Ecto neural progenitor cell (in vitro differentiated cells): ENCODE results near the gene DRG2.

Experiments used
- DNase-seq: peaks from one replicate; pipeline ENCODE4 v3.0.0-alpha.2; 2018; ENCODE audit warnings: low spot score

Gene DRG2, protein sequence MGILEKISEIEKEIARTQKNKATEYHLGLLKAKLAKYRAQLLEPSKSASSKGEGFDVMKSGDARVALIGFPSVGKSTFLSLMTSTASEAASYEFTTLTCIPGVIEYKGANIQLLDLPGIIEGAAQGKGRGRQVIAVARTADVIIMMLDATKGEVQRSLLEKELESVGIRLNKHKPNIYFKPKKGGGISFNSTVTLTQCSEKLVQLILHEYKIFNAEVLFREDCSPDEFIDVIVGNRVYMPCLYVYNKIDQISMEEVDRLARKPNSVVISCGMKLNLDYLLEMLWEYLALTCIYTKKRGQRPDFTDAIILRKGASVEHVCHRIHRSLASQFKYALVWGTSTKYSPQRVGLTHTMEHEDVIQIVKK

DNA sequence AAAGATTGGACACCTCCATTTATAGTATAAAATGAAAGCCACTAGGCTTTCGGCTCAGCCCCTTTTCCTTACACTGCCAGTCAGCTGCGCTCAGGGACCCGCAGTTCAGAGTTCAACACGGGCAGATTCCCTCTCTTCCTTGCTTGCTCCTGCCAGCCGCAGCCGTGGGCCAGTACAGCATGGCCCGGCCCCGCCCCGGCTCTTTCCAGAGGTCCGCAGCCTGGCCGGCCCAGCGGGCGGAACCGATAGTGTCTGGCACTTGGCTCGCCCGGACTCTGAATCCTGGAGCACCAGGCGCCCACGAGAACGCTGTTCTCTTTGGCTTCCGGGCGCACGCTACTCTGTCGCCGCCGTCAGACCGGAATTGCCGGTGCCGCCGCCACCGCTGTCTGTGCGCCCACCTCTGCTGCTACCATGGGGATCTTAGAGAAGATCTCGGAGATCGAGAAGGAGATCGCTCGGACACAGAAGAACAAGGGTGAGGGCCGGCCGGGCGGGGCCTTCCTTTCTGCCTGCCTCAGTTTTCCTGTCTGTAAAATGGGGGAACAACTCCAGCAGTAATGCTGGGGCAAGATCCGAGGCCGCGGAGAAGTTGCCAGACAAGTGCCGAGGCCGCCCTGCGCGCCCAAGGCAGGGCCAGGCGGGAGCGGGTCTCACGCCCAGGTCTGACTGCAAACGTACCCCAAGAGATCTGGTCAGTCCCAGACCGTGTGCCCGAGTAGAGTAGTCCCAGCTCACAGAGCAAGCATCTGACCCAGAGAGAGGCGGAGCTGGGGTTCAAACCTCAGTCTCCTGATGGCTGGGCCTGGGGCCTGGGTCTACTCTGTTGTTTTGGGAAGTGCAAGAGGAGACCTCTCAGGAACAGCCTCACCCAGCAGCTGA lies at the start of gene DRG2:
Gene DRG2 (plus strand): TSS at position 339 of the 882 bp plus-strand sequence. CDS start 76 bp downstream, at position 415.
- DNase-seq: peak; percentile 98

DNA sequence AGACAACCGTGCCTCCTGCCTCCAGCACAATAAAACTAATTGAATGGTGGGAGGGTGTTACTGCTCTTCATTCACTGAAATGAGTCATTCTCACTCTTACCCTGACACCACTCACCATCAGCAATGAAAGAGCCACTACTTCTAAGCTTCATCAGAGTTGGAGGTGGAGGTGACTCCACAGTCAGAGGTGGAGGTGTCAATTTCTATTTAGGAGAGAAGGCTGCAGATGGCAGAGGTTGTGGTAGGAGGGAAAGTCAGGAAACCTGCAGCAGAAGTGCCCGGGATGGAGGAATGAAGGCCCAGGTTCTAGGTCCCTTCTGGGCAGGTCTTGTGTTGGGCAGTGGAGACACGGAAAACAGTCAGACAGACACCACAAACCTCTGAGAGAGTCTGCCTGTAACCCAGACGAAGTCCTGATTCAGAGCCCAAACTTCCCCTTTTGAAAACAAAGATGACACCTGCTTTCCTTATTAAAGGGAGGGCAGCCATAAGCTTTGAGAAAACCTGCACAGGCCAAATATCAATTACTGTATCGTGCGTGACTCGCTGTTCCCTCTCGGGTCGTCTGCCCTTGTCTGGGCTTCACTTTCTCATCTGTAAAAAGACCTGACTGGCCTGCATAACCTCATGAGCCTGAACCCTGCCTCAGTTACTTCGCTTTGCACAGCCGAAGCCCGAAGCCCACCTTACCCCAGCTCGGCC lies 49.4 kb upstream of the DRG2 start:
- no peak for DNase-seq

DNA sequence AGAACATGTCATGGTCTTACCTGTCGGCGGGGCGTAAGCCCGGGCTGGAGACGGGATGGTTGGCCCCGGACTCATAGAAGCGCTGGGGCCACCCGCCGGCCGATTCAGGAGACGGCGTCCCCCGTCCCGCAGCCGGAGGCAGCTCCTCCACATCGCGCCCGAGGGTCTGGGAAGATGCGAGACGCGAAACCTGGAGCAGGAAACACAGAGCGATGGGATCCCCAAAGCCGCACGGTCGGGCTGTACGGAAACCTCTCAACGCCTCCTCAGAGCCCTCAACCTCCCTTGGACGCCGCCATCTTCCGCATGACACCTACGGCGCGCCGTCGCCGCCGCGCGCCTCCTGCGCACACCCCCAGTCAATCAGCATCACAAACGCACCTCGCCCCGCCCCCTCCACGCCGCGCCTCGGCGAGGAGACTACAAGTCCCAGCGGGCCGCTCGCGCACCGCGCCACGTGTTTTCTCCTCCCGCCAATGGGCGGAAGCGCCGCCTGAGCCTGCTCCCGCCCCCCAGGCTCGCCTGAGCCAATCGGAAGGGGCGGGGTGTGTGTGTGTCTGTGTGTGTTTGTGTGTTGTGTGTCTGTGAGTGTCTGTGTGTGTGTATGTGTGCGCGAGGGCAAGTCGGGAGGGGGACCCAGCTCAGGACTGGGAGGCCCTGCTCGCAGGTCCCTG lies 48.8 kb upstream of the DRG2 start, which contains the start of the genes ATPAF2 and GID4:
Gene ATPAF2 (minus strand): TSS at position 308 of the 674 bp plus-strand sequence. CDS start 155 bp downstream, at position 153.
Gene GID4 (plus strand): TSS at position 548 of the 674 bp plus-strand sequence. CDS start 57 bp downstream, at position 605.
- DNase-seq: peak; percentile 100

DNA sequence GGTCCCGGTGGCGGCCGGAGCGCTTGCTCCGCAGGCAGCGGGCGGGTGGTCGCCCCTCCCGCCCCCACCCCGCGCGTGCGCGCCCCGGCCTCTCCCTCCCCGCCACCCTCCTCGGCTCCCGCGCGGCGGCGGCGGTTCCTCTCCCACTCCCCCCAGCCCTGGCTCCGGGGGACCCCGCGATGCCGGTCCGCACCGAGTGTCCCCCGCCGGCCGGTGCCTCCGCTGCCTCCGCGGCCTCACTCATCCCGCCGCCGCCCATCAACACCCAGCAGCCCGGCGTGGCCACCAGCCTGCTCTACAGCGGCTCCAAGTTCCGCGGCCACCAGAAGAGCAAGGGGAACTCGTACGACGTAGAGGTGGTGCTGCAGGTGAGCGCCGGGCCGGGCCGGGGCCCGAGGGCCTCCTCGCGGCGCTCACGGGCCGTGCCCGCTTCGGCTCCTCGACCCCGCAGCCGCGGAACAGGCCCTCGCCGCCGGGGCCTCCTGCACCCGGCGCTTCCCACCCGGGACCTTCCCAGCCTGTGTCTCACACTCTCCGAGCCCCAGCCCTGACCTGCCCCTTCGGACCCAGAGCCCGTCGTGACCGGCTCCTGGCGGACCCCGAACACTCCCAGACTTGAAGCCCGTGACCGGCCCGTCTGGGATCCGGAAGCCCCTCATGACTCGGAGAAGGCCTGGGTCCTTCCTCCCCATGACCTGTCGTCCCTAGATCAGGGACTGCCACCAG lies 48.0 kb upstream of the DRG2 start:
- DNase-seq: peak; percentile 77

DNA sequence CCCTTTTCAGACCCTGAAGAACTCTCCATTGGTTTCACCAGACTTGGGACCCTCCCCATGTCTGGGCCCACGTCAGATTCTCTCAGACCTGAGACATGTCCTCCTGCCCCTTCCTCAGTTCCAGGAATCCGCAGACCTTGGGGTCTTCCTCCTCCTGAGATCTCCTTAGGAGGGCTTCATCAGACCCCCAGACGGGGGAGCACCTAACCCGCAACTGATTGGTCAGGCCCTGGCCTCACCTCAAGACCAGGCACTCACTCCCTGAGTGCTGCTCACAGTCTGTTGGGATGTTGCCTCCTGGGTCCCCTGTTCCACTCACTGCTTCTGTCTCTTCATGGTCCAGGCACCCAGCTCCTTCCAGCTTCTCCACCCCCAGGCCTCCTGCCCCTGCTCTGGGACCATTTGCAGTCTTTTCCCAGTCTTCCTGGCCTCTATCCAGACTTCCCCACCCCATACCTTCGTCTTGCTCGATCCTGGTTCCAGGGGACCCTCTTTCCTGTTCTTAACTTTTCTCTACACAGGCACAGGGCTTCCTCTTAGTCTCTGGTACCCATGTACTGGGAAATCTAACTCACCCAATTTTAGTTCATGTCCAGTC lies 47.4 kb upstream of the DRG2 start:
- no peak for DNase-seq

DNA sequence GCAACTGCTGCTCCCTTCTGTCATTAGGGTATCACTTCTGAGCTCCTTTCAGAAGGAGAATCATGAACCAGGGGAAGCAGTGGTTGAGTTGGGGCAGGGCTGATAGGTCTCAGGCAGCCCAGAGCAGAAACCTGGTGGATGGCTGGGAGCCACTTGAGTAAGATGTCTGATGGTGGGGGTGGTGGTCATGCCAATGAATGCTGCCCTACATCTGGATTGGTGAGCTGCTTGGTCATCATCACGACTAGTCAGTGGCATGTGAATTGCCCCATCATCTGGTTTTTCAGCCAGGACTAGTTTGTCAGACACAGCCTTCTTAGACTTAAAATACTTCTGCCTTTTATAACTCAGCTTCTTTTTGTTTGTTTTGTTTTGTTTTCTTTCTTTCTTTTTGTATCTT lies 46.0 kb upstream of the DRG2 start:
- no peak for DNase-seq

DNA sequence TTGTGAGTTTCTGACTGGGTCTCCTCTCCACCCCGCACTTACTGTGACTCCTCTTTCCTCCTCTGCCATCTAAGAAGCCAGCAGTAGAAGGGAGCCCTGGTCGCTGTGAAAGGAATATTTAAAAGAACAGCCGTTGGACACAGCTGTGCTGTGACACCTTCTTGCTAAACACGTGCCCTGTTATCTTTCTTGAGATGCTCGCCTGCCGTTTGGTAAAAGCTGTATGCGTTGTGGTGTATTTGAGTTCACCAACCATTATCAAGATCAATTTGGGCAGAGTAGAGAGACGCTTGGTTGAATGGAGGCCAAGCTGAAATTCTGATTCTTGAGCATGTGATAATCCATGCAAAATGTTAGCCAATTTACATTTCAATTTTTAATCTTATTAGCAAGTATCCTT lies 44.8 kb upstream of the DRG2 start:
- DNase-seq: no peak

DNA sequence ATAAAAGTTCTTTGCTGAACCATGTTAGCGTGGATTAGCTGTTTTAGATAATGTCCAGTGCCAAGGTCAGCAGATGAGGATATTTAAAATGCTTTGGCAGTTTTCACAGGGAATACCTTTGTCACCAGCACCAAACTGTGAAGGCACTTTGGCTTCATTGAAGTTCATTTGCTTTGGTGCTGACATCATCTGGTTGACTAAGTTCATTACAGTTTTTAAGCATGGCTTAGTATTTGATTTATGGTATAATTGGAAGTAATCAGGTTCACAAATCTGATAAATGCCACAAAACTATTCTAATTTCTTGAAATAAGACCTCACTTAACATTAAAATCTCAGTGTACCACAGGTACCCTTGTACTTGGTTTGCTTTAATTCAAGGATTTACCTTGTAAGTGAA lies 44.3 kb upstream of the DRG2 start:
- no peak for DNase-seq

DNA sequence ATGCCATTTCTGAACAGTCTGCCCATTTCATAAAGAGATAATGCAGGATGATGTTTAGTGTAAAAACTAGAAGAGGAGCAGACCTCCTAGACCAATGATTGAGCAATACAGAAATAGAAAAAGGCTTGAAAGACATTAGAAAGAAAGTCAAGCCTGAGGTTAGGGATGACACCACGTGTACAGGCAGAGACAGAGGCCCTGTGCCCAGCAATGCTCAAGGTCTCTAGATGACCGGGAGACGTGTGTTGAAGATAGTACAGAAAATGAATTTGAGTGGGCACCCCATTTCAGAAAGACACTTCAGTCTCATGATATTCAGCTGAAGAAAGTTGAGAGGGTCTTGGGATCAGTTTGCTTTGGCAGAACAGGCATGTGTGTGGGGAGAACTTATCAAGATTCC lies 43.1 kb upstream of the DRG2 start:
- DNase-seq: no peak

DNA sequence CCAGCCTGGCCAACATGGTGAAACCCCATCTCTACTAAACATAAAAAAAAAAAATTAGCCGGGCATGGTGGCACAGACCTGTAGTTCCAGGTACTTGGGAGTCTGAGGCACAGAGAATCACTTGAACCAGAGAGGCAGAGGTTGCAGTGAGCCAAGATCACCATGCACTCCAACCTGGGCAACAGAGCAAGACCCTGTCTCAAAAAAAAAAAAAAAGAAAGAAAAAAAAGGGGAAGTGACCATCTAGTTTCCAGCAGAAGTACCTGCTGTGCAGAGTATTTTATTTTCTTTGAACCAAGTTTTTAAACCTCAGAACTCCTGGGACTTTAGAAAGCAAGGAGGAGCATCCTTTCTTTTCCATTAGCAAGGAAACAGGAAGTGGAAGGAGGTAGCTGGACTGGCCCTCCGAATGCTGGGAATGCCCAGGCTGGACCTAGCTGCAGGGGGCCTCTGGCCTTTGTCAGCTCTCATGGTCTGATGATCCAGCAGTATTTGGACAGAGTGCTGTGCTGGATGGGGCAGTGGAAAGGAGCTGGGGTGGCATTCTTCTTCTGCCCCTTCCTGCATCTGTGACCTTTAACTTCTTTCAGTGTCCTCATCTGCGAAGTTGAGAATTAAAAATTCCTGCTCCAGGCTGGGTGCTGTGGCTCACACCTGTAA lies 41.9 kb upstream of the DRG2 start:
- DNase-seq: no peak

DNA sequence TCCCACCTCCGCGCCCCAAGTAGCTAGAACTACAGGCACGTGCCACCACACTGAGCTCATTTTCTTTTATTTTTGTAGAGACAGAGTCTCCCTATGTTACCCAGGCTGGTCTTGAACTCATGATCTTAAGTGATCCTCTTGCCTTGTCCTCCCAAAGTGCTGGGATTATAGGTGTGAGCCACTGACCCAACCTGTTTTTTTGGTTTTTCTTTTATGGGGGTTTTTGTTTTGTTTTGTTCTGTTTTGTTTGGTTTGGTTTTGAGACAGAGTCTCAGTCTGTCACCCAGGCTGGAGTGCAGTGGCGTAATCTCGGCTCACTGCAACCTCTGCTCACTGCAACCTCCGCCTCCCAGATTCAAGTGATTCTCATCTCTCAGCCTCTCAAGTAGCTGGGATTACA lies 32.2 kb upstream of the DRG2 start:
- DNase-seq: no peak

DNA sequence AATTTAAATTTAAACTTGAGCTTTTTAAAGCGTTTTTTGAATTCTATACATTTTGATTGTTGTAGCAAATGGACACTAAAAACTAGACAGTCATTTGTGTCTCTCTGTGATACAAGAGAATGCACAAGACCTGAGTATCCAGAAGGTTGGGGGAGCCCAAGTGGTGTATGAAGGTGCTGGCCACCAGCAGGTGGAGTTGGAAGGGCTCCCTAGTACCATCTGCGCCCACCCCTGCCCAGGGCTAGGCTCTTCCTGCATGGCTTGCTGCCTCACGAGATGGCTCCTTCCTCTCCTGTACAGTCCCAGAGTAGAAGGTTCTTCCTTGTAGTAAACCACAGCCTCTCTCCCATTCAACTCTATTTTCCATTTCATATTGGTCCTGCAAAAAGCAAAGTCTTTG lies 31.5 kb upstream of the DRG2 start:
- no peak for DNase-seq

DNA sequence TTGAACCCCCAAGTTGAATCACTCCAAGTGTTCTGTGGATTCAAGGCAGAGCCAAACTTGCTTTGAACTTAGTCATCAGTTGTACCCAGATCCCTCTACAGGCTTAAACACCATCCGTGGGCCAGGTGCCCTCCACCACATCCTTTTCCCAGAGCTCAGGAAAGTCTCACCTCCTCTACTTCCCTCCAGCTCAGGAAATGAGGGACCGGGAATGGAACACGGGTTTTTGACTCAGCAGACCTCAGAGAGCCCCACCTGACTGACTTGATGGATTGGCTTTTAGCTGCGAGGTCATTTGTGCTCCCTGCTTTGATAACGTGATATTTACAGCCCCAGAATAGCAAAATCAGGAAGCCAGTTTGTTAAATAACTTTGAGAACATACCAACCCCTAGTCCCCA lies 28.5 kb upstream of the DRG2 start:
- DNase-seq: no peak

DNA sequence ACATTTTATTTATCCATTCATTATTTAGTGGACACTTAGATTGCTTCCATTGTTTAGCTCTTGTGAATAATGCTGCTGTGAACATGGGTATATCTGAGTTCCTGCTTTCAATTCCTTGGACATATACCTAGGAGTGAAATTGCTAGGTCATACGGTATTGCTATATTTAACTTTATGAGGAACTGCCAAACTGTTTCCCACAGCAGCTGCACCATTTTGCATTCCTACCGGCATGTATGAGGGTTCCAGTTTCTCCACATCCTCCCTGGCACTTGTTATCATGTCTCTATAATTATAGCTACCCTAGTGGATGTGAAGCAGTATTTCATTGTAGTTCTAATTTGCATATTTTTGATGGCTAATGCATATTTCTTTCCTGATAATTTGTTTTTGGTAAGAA lies 23.7 kb upstream of the DRG2 start:
- no peak for DNase-seq

DNA sequence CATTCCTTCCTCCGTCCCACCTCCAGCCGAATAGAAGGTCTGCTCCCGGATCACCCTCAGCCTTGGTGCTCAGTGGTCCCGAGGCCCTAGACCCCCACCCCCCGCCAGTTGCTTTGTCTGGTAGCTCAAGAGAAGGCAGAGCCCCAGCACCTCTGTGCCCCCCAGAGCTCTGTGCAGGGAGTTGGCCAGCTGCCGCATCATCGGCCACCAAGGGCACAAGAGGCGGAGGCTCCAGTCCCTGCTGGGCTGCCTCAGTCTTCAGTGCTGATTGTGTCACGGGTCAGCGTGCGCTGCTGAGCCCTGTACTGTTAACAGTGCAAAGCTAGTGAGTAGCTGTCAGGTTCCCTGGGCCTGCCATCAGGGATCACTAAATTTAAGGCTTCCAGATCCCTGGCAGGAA lies 22.2 kb upstream of the DRG2 start:
- DNase-seq: no peak

DNA sequence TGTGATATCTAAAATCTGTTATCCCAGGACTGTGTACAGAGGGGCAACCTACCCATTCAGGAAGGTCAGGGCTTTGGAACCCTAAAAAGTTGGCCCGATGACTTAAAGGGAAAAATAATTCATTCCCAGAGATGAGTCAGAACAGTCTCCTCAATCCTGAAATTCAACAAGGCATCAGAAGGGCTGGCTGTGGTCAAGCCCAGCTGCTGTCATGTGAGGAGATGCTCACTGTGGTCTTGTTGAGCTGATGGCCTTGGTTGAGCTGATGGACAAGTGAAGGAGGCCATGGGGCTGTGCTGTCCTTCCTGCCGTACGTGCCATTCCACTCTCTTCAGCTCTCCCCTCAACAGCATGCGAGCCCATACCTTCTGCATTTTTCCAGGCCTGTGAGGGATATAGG lies 20.9 kb upstream of the DRG2 start:
- DNase-seq: no peak

DNA sequence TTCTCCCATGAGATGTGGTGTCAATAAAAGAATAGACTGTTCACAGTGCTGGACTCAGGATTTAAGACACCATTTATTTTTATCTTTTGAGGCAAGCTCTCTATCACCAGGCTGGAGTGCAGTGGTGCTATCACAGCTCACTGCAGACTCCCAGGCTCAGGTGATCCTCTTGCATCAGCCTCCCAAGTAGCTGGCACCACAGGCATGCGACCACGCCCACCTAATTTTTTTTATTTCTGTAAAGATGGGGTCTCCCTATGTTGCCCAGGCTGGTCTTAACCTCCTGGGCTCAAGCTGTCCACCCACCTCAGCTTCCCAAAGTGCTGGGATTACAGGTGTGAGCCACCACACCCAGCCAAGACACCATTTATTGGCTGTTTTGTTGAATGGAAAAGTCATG lies 18.6 kb upstream of the DRG2 start:
- DNase-seq: no peak

DNA sequence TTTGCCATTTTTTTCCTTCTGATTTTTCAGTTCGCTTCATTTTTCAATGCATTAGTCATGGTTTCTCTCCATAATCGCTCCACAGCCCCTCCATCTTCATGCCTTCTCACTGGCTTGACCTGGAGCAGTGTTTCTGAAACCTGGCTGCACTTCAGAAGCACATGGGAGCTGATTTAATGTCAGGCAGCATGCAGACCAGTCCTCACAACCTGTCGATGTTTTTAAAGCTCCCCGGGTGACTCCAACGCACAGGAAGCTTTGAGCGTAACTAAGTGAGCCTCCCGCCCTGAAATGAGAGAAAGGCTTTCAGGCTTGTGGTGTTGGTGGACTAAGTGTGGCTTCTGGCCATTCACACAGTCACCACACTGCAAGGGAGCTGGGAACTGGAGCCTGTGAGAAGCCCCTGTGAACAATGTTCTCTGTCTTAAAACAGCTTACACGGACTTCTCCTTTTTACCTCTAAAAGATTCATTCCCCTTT lies 16.8 kb upstream of the DRG2 start:
- no peak for DNase-seq

DNA sequence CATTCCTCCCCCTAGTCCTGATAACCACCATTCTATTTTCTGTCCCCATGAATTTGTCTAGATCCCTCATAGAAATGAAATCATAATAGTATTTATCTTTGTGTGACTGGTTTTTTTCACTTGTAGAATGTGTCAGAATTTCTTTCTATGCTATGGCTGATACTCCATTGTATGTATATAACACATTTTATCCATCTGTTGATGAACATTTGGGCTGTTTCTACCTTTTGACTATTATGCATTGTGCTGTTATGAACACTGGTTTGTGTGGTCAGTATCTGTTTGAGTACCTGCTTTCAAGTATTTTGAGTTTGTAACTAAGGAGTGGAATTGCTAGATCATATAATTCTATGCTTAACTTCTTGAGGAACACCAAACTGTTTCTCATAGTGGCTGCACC lies 16.0 kb upstream of the DRG2 start:
- DNase-seq: no peak
